ENCODE results near the gene ABO.

GRCh38 chr9:133294257-133294656 lies 19.3 kb upstream of the ABO start:
- TF ChIP-seq CTCF (conservative IDR thresholded peaks at IDR 0.05; ENCODE audit: low read length) (no peak), EZH2phosphoT487 (IDR thresholded peaks at IDR 0.05; ENCODE audit: borderline replicate concordance) (no peak)

Measured in Loucy (cell line).